Right lobe of liver (tissue), 4 donors: Measurements from ENCODE around the gene CDH23.

Experiments used
- POLR2A ChIP-seq: fragments of 450-650 bp; IDR thresholded peaks from one replicate; pipeline ENCODE4 v1.6.1; 2017; ENCODE audit warnings: antibody characterized with exemption, mild to moderate bottlenecking
- TF ChIP-seq, protein P1 (sequence below), 4 donors: fragments of 200-600 bp in 3 of 4; fragments of 450-650 bp in 1 of 4; IDR thresholded peaks; one replicate each; pipeline versions ENCODE4 v1.5.1 to v1.8.0; 2016 to 2022; ENCODE audit warnings: antibody characterized with exemption in 4 of 4, mild to moderate bottlenecking in 2 of 4
- donor health status: DM: no; HTN: no; CAD: no.
- donor health status: DM: no; HTN: no; CAD: no.
- donor health status: DM: no; HTN: yes; CAD: no.

GRCh38 chr10:71726580-71727104 lies 329.9 kb downstream of the CDH23 start:
- TF ChIP-seq POLR2A = no peak
- TF ChIP-seq, protein P1, sequence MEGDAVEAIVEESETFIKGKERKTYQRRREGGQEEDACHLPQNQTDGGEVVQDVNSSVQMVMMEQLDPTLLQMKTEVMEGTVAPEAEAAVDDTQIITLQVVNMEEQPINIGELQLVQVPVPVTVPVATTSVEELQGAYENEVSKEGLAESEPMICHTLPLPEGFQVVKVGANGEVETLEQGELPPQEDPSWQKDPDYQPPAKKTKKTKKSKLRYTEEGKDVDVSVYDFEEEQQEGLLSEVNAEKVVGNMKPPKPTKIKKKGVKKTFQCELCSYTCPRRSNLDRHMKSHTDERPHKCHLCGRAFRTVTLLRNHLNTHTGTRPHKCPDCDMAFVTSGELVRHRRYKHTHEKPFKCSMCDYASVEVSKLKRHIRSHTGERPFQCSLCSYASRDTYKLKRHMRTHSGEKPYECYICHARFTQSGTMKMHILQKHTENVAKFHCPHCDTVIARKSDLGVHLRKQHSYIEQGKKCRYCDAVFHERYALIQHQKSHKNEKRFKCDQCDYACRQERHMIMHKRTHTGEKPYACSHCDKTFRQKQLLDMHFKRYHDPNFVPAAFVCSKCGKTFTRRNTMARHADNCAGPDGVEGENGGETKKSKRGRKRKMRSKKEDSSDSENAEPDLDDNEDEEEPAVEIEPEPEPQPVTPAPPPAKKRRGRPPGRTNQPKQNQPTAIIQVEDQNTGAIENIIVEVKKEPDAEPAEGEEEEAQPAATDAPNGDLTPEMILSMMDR (IDR thresholded peaks at IDR 0.05) = no peak
